Activated CD8-positive, alpha-beta memory T cell treated with anti-CD3 and anti-CD28 coated beads, Interleukin-2, amount 50 U/mL, for 48 hours (primary cell): Measurements from ENCODE around the gene FURIN.
"Not testable (repeated sequence)": the region's sequence is repeated elsewhere in the genome, so short reads cannot be mapped to it uniquely, and the experiment has no call there.

Experiments used
- DNase-seq: peaks from one replicate; pipeline ENCODE4 v3.0.0-alpha.2; 2020

FURIN gene

DNA sequence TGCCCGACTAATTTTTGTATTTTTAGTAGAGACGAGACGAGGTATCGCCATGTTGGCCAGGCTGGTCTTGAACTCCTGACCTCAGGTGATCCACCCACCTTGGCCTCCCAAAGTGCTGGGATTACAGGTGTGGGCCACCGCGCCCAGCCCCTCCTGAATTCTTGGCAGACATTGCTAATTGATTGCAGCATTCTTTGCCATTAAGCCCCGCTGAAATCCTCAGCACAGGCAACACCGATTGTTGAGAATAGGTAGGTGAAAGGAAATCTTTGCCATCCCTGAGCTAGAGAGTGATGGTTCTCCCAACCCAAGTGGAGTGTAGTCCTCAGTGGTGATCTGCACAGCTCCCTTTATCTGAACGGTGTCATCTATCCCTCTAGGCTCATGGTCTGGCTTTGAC, 36.4 kb downstream of the FURIN start:
- DNase-seq: no peak

DNA sequence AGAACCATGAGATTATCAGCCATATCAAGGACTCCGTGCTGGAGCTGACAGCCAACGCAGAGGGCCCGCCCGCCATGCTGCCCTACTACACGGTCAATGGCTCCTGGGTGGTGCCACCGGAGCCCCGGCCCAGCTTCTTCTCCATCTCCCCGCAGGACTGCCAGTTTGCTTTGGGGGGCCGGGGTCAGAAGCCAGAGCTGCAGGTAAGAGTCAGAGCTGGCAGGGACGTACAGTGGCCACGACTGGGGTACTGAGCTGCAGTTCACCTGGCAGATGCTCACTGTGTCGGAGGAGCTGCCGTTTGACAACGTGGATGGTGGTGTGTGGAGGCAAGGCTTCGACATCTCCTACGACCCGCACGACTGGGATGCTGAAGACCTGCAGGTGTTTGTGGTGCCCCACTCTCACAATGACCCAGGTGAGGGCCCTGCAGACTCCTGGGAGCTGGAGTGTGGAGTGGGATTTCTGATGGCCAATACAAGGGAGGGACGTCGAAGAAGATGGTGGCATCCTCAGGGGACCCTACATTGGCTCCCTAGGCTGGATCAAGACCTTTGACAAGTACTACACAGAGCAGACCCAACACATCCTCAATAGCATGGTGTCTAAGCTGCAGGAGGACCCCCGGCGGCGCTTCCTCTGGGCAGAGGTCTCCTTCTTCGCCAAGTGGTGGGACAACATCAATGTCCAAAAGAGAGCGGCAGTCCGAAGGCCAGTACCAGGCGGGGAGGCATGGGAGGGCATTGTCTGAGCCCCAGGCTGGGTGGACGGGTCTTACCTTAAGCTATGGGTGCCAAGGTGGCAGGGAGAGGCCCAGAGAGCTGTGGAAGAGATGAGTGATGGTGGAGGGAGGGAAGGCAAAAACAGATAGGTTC, 37.2 kb downstream of the FURIN start:
- DNase-seq: no peak

DNA sequence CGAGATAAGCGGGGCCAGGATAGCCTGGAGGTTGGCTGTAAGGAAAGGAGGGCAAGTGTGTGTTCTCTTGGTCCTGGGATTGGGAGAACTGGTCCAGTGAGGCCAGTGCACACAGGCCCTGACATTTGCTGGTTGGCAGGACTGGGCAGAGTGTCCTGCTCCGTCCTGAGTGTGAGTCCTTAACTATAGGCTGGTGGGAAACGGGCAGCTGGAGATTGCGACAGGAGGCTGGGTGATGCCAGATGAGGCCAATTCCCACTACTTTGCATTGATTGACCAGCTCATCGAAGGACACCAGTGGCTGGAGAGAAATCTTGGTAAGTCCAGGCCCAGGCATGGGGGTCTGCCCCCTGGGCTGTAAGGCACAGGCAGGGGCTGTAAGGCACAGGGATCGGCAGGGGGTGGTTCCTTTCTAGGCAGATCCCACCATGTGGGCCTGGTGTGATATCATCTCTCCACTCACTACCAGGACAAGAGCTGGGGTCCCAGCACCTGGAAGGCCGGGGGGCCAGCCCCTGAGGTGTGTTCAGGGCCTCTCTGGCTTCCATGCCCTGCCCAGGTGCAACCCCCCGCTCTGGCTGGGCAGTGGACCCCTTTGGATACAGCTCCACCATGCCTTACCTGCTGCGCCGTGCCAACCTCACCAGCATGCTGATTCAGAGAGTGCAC, 37.9 kb downstream of the FURIN start:
- no peak for DNase-seq

DNA sequence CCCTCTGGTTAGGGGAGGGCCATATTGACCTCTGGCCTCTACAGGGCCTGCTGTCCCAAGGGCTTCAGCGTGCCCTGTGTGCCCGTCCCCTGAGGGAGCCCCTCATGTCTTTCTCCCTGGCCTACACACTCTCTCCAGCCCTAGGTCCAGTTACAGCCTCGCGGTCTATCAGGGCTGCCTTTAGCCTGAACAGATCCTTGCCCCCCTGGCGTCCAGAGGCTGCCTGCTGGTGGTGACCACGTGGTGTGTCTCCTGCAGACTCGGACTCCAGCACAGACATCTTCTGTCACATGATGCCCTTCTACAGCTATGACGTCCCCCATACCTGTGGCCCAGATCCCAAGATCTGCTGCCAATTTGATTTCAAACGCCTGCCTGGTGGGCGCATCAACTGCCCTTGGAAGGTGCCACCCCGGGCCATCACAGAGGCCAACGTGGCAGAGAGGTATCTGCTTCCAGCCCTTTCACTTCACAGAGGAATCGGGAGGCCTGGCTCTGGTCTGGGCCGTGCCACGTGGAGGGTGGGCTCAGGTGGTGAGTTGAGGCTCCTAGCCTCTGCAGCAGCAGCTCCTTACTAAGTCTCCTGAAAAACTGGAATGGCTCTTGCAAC, 38.8 kb downstream of the FURIN start:
- DNase-seq: no peak

DNA sequence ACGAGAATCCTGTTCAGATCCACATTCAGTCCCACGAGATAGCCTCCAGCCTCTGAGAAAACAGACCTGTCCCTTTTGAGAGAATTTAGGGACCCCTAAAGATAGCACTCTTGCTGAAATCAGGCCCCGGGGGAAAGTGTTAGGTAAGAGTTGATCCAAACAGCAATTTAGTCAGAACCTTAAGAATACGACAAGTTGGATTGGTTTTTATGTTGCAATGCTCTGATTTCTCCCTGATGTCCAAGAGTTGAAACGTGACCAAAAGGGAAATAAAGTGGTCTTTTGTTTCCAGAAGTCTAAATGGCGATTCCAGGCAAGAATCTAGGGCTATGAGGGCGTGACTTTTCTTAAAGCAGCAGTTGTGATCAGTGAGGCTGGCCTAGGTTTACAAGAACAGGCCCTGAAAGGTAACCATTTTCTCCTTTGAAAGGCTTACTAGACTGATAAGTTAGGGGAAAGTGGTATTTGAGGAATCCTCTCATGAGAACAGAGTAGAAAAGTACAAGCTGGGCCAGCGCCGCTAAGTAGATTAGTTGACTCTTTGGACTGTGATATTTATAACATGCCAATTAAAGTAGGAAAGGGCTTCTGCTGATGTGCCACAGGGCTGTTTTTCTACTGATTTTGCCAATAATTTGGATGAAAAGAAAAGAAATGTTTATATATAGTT, 39.6 kb downstream of the FURIN start:
- DNase-seq: no peak

DNA sequence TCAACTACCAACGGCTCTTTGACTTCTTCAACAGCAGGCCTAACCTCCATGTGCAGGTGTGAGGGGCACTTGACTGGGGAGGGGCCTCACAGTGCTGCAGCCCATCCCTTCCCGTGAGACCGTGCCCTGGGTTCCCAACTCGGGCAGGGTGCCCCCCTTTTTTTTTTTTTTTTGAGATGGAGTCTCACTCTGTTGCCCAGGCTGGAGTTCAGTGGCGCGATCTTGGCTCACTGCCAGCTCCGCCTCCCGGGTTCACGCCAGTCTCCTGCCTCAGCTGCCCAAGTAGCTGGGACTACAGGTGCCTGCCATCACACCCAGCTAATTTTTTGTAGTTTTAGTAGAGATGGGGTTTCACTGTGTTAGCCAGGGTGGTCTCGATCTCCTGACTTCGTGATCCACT, 41.1 kb downstream of the FURIN start:
- not testable (repeated sequence) for DNase-seq

- DNase-seq: no peak
These were observed 41.6 kb downstream of the FURIN start for GRCh38 chr15:90909976-90910375.

DNA sequence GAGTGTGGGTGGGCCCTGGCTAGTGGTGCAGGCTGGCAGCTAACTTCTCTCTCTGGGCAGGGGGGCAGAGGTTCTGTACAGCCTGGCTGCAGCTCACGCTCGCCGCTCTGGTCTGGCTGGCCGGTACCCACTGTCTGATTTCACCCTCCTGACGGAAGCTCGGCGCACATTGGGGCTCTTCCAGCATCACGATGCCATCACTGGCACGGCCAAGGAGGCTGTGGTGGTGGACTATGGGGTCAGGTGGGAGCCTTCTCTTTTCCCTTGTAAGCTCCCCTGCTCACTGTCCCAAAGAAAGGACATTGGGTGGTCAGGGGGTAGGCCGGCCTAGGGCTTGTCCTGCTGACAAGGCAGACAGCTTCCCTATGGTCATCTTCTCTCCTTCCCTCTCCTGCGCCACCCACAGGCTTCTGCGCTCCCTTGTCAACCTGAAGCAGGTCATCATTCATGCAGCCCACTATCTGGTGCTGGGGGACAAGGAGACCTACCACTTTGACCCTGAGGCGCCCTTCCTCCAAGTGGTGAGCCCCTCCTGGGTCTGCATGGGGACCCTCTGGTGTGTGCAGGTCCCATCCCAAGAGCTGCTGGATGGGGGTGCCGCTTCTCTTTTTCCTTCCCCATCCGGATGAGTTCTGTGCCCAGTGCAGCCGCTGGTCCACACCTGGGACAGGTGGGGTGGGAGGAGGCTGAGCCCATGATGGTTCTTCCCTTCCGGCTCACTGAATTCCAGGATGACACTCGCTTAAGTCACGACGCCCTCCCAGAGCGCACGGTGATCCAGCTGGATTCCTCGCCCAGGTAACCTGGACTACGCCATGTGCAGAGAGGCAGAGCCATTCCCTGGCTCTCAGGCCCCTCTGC, 42.3 kb downstream of the FURIN start:
- no peak for DNase-seq

DNA sequence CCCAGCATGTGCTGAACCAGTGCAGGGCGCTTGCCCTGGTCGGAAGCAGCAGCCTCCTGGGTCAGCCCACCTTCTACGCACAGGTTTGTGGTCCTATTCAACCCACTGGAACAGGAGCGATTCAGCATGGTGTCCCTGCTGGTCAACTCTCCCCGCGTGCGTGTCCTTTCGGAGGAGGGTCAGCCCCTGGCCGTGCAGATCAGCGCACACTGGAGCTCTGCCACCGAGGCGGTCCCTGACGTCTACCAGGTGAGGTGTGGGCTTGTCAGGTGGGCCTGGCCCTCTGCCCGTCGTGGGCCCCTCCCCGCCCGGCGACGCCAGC, 42.9 kb downstream of the FURIN start:
- DNase-seq: no peak

GRCh38 chr15:90911906-90912769, 43.8 kb downstream of the FURIN start:
- no peak for DNase-seq

DNA sequence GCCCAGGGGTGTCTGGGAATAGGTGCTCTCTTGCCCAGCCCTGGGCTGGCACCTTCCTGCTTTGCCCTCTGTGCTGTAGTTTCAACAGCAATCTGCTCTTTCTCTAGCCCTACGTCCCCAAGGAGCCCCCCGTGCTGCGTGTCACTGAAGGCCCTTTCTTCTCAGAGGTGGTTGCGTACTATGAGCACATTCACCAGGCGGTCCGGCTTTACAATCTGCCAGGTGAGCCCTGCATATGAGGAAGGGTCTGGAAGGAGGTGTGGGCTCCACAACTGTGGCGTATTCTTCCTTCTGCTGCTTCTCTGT, 44.3 kb downstream of the FURIN start:
- DNase-seq: no peak

DNA sequence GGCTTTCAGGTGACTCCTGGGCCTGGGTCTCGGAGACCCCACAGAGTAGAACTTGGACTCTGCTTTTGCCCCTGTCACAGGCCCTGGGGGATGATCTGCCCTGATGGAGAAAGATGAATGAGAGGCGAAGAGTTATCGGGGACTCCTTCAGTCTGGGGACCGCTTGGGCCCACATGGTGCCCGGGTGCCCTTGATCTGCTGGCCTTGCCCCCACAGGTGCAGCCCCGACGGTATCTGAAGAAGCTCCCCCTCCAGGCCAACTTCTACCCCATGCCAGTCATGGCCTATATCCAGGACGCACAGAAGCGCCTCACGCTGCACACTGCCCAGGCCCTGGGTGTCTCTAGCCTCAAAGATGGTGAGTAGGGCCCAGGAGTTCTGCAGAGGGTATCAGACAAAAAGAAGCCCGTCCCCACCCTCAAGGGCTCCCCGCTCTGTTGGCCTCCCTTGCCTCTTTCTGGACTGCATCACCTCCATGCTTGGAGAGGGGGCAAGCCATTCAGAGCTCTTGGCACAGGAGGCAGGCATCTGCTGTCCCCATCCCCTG, 45.1 kb downstream of the FURIN start:
- DNase-seq: no peak

GRCh38 chr15:90914305-90915080, 46.1 kb downstream of the FURIN start:
- no peak for DNase-seq

DNA sequence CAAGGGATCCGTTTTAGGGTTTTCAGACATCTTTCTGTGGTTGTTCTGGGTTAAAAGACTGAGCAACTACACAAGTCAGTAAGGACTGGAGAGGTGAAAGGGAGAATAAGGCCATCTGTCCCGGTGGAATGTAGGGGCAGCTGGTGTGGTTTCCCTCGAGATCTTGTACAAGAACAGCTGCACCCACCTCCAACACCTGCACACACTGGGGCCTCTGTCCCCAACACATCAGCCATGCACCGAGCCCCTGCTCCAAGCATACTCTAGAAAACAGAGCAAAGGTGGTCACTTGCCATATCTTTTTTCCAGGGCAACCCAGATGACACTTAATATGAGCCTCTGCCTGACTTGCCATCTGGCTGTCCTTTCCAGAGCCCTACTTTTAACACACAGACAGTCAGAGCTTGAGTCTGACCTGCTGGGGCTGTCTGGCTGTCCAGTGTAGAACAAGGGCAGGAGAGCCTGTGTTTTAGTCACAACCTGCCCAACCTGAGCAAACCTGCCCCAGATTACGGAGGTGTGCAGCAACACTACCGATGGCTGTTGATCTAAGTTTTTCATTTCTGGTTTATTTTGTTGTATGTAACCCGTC, 46.9 kb downstream of the FURIN start:
- DNase-seq: no peak

GRCh38 chr15:90915808-90916440, 47.5 kb downstream of the FURIN start:
- no peak for DNase-seq

DNA sequence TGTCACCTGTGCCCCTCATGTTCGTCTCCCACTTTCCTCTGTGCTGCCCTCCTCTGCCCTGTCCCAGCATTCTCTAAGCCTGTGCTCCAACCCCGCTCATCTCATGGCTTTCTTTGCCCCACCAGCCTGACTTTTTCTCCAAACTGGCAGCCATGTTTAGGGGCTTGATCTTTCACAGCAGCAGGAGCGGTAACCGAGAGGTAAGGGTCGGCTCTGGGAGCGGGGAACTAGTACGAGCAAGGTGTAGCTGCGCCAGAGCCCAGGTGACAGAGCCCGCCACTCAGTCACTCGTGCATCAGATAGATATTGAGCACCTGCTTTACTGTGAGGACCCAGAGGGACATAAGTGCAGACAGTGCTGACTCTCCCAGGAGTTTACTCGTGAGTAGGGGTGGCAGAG, 48.1 kb downstream of the FURIN start:
- DNase-seq: no peak

GRCh38 chr15:90917569-90917968, 49.2 kb downstream of the FURIN start:
- DNase-seq: no peak

GRCh38 chr15:90918034-90918788, 49.8 kb downstream of the FURIN start:
- no peak for DNase-seq

DNA sequence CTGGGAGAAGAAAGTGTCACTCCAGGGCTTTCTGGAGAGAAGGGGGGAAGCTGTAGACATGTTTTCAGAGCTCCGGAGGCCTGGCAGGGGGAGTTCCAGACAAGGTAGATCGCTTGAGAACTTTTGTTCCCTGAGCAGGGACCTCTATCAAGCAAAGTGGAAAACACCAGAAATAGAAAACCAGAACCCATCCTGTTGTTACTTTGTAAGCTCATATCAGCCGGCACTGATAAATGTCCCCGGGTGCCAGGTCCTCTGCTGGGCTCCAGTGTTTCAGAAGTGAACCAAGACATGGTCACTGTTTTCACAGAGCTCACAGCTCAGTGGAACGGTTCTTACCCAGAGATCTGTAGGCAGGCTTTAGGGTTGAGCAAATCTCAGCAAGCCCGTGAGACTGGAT, 50.4 kb downstream of the FURIN start:
- DNase-seq: no peak
